Measurements from ENCODE around the gene LPP.

The LPP gene

DNA sequence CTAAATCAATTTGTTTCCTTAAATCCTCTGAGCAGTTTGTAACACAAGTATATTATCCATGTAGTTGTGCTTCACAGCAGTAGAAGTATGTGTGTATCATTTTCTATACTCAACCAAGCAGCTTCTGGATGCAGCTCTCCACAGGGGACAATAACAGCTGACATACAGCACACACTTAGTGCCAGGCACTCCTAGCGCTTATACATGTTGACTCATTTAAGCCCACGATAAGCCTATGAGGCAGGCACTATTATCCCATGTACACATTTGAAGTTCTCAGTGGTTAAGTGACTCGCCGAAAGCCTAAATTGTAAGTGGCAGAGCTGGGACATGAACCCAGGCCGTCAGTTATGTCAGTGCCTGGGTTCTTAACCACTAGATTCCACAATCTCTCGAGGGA lies 20.3 kb upstream of the LPP start:
- no peak overlapping the region for H3K4me3 ChIP-seq (replicated peaks; ENCODE audit: insufficient read depth, low read length)
- no peak for DNase-seq (ENCODE audit: low read depth in 1 of 2, low spot score in 1 of 2)
- no peaks in the 10 kb centered on the region for H3K27me3 ChIP-seq (ENCODE audit: insufficient read depth, poor library complexity, severe bottlenecking)

DNA sequence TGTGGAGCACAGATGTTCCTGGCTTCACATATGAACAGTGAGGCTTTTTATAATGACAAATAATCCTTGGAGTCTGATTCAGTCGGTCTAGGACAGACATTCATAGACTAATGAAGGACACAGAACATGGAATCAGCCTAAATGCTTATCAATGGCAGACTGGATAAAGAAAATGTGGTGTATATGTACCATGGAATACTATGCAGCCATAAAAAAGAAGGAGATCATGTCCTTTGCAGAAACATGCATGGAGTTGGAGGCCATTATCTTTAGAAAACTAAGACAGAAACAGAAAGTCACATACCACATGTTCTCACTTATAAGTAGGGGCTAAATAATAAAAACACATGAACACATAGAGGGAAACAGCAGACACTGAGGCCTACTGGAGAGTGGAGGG lies 19.9 kb upstream of the LPP start:
- H3K27ac ChIP-seq (replicated peaks), result no peak overlapping the region
- TF ChIP-seq, protein P1, sequence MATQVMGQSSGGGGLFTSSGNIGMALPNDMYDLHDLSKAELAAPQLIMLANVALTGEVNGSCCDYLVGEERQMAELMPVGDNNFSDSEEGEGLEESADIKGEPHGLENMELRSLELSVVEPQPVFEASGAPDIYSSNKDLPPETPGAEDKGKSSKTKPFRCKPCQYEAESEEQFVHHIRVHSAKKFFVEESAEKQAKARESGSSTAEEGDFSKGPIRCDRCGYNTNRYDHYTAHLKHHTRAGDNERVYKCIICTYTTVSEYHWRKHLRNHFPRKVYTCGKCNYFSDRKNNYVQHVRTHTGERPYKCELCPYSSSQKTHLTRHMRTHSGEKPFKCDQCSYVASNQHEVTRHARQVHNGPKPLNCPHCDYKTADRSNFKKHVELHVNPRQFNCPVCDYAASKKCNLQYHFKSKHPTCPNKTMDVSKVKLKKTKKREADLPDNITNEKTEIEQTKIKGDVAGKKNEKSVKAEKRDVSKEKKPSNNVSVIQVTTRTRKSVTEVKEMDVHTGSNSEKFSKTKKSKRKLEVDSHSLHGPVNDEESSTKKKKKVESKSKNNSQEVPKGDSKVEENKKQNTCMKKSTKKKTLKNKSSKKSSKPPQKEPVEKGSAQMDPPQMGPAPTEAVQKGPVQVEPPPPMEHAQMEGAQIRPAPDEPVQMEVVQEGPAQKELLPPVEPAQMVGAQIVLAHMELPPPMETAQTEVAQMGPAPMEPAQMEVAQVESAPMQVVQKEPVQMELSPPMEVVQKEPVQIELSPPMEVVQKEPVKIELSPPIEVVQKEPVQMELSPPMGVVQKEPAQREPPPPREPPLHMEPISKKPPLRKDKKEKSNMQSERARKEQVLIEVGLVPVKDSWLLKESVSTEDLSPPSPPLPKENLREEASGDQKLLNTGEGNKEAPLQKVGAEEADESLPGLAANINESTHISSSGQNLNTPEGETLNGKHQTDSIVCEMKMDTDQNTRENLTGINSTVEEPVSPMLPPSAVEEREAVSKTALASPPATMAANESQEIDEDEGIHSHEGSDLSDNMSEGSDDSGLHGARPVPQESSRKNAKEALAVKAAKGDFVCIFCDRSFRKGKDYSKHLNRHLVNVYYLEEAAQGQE (IDR thresholded peaks at IDR 0.05; ENCODE audit: insufficient replicate concordance, low read depth), result no peak
- TF ChIP-seq GABPA (IDR thresholded peaks at IDR 0.05; ENCODE audit: low read depth), result no peak
- no peaks in the 10 kb centered on the region for H3K27me3 ChIP-seq (ENCODE audit: insufficient read depth, poor library complexity, severe bottlenecking)
- no peak for DNase-seq (ENCODE audit: low read depth in 1 of 2, low spot score in 1 of 2)
- H3K4me3 ChIP-seq (replicated peaks; ENCODE audit: insufficient read depth, low read length), result no peak overlapping the region

More for the DNA sequence above, 20.3 kb upstream of the LPP start:
- H3K27ac ChIP-seq (replicated peaks), result no peak overlapping the region
- TF ChIP-seq SPI1 (IDR thresholded peaks at IDR 0.05; ENCODE audit: borderline replicate concordance, low read depth), result no peak

DNA sequence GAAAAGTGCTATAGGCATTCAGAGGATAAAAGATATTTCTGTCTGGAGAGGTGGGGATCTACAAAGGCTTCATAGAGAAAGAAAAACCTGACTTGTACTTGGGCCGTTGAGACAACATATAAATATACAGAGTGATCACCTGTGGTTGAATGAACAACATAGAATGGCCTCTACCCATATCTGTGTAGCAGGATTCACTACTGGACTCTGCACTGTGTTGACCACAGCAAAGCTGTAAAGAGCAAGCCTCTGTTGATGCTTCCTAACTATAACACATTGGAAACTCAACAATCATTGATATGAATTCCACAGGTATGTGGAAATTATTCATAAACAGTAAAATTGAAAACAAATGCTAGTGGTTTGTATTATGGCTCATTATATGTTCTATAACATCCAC lies 19.1 kb upstream of the LPP start:
- no peak overlapping the region for H3K4me3 ChIP-seq (replicated peaks; ENCODE audit: insufficient read depth, low read length)
- H3K27me3 ChIP-seq (ENCODE audit: insufficient read depth, poor library complexity, severe bottlenecking), result no peaks in the 10 kb centered on the region
- TF ChIP-seq, protein P1 (IDR thresholded peaks at IDR 0.05; ENCODE audit: insufficient replicate concordance, low read depth), result no peak
- TF ChIP-seq GABPA (IDR thresholded peaks at IDR 0.05; ENCODE audit: low read depth), result no peak
- TF ChIP-seq SPI1 (IDR thresholded peaks at IDR 0.05; ENCODE audit: borderline replicate concordance, low read depth), result no peak
- TF ChIP-seq, protein P2, sequence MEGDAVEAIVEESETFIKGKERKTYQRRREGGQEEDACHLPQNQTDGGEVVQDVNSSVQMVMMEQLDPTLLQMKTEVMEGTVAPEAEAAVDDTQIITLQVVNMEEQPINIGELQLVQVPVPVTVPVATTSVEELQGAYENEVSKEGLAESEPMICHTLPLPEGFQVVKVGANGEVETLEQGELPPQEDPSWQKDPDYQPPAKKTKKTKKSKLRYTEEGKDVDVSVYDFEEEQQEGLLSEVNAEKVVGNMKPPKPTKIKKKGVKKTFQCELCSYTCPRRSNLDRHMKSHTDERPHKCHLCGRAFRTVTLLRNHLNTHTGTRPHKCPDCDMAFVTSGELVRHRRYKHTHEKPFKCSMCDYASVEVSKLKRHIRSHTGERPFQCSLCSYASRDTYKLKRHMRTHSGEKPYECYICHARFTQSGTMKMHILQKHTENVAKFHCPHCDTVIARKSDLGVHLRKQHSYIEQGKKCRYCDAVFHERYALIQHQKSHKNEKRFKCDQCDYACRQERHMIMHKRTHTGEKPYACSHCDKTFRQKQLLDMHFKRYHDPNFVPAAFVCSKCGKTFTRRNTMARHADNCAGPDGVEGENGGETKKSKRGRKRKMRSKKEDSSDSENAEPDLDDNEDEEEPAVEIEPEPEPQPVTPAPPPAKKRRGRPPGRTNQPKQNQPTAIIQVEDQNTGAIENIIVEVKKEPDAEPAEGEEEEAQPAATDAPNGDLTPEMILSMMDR (IDR thresholded peaks at IDR 0.05; ENCODE audit: insufficient read depth, low read length), result no peak
- no peak for TF ChIP-seq POLR2AphosphoS5 (IDR thresholded peaks at IDR 0.05; ENCODE audit: low read depth)
- H3K27ac ChIP-seq (replicated peaks), result no peak overlapping the region
- DNase-seq (ENCODE audit: low read depth in 1 of 2, low spot score in 1 of 2), result no peak

DNA sequence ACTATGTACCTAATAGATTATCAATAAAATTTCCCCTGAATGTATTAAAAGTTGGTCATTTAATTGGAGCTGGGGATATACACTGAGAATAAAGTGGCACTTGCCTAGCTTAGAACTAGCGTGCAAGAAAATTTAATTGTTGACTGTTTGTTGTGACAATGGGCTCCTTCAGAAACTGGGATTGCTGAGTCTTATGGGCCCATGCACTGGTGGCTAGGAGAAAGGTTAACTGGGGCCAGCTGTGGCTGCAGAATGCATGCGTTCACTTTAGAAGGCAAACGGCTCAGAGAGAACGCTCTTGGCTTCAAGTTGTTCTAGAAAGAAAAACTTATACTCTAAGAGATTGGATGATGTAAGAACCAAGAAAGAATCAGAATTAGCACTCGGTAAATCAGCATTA lies 18.7 kb upstream of the LPP start:
- TF ChIP-seq GABPA (IDR thresholded peaks at IDR 0.05; ENCODE audit: low read depth), result no peak
- TF ChIP-seq POLR2AphosphoS5 (IDR thresholded peaks at IDR 0.05; ENCODE audit: low read depth), result no peak
- TF ChIP-seq, protein P2 (IDR thresholded peaks at IDR 0.05; ENCODE audit: insufficient read depth, low read length), result no peak
- TF ChIP-seq, protein P1 (IDR thresholded peaks at IDR 0.05; ENCODE audit: insufficient replicate concordance, low read depth), result no peak
- no peak for TF ChIP-seq SPI1 (IDR thresholded peaks at IDR 0.05; ENCODE audit: borderline replicate concordance, low read depth)
- Histone ChIP-seq H3K27me3 (ENCODE audit: insufficient read depth, poor library complexity, severe bottlenecking) (no peaks in the 10 kb centered on the region), H3K4me3 (replicated peaks; ENCODE audit: insufficient read depth, low read length) (no peak overlapping the region), H3K27ac (replicated peaks) (no peak overlapping the region)
- DNase-seq (ENCODE audit: low read depth in 1 of 2, low spot score in 1 of 2), result no peak
